GOT3 (cell line): ENCODE results near the gene PRKG1.
"Not testable (repeated sequence)": the region's sequence is repeated elsewhere in the genome, so short reads cannot be mapped to it uniquely, and the experiment has no call there.

ENCODE experiments used
- DNase-seq: peaks from one replicate; lab custom pipeline; 2025; ENCODE audit warnings: mixed read lengths; lab: John Stamatoyannopoulos, UW

PRKG1 gene

DNA sequence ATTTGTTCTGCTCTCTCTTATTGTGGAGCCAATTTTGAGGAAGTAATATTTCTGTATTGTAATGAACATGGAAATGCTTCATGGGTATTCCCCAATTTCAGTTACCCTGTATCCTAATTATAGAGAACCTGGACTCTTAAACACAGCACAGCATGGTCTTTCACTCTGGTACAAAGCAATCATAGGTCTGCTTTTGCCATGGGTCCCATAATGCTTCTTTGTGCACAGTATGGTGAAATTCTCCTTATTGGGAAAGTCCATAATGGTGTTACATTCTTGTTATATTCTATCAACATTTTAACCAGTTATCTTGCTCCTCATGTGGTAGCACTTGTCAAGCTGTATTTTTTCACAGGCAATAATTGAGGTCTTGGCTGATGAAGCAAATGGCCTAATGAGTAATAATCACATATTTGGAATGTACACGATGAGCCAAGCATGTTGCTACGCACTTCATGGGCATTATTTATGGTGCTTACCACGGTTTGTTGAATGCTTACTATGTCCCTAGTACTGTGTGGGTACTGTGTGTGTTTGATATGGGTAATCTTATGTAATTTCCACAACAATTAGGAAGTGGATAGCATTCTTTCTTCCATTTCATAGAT lies 42.9 kb downstream of the PRKG1 start:
- no peak for DNase-seq

DNA sequence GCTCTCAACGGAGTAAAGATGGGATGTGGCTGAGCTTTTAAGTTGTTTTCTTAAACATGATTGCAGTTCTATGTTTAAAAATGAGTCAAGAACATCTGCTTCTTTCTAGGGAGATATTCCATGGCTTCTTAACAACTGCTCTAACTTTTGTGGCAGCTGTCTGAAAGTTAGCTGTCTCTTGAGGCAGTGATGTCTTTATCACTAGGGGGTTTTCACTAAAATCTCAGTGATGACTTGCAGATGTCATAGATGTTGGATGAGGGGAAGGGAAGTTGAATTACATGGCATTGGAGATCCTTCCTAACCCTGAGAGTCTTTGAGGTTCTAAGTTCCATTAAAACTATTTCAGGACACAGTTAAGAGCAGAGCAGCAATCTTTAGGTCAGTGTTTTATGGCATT lies 43.5 kb downstream of the PRKG1 start:
- no peak for DNase-seq

DNA sequence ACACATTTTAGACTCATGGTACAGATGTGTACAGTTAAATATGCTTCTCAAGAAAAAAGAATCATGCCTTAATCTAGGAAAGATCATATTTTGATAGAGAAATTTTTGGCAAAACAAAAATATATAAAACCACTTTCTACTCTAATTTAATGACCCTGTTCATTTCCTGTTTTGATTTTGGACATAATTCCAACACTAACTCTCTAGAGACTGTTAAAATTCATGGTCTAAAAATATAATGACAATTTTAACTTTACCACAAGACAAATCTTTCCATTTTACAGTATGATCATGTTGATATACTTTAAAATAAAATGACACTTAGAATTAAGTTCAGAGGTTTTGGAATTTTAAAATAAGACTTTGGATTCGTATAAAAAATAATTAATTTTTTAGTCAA lies 45.2 kb downstream of the PRKG1 start:
- DNase-seq = no peak

DNA sequence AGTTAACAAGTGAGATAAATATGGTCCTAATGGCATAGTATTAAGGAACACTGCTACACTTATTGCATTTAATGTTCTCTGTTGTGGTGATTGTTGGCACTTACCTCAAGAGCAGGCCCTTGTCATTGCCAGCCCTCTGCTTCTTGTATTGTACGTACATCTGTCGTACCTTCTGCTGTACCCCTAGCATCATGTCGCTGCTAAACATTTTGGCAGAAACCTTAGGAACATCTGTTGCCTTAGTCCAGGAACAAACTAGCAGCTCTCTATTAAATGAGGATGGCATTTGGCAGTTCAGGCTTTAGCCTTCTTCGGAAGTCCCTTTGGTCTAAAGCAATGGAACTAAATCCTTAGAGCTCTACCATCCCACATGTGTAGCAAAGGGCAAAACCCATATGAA lies 47.6 kb downstream of the PRKG1 start:
- no peak for DNase-seq

DNA sequence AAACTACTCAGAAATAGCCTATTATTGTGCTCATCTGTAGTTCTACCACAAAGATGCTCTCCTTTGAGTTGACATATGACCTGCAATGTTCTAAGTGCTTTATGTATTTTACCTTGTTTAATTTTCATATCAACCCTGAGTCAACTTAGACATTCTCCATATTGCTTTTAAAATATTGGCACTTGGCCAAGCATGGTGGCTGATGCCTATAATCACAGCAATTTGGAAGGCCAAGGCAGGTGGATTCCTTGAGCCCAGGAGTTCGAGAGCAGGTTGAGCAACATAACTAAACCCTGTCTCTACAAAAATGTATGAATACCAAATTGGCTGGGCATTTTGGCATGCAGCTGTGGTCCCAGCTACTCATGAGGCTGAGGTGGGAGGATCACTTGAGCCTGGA lies 50.6 kb downstream of the PRKG1 start:
- no peak for DNase-seq

DNA sequence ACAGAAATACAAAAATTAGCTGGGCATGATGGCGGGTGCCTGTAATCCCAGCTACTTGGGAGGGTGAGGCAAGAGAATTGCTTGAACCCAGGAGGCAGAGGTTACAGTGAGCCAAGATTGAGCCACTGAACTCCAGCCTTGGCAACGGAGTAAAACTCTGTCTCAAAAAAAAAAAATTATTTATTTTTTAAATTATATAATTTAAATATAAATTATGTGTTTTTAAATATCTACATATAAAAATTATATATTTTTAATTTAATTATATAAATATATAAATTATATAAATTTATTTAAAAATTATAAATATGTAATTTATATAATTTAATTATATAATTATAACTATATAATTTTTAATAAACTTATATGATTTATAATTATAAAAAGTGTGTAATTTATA lies 51.2 kb downstream of the PRKG1 start:
- no peak for DNase-seq

DNA sequence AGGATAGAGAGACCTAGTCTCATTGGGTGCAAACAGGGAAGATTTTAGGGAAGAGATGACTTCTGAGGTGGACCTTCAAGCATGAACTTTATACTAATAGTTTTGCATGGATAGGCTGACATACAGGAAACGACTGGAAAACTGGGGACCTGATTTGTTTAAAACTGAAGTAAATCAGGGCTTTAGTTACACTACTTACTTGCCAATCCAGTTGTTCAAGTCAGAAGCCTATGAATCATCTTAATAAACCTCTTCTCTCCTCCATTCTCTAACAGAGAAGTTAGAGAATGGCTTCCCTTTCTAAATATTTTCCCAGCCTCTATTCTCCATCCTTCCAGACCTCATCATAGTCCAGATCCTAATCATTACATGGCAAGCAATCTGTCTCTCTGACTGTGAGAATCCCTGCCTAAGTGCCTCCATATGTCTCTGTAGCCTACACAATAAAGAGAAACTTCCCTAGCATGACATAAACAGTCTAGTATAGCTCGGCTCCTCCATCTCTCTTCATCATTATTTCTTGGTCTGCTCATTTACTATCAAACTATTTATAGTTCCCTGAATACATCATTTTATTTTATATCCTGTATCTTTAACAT lies 55.8 kb downstream of the PRKG1 start:
- DNase-seq = no peak

DNA sequence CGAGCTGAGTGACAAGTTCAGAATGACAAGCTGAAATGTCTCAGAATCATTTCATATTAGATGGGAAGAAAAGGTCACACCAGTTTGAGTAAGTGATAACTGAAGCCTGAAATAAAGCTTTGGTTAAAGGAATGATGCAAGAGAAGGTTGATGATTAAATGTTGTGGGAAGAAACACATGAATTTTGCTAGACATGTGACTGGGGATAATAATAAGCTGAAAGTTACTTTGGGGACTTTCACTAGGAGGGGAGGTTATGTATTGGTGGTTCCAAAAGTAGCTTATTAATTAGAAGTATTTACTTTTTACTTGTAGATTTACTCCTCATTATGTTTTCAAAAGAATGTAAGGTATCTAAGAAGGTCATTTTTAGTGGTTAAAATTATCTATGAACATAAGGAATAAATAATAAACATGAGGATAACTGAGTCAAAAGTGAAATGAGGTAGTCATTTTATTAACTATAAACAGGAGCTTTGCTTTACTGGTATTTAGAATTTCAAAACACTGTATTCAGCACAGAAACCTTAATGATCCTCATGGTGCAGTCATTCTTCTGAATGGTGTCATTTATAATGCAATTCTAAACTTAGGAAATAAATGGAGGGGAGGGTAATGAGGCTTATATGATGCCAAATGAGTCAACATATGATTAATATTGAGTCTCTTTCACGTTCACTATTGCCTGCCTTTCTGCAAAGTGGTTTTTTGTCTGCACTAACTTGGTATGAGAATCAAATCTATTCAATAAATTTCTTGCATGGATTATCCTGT lies 63.7 kb downstream of the PRKG1 start:
- DNase-seq = no peak

DNA sequence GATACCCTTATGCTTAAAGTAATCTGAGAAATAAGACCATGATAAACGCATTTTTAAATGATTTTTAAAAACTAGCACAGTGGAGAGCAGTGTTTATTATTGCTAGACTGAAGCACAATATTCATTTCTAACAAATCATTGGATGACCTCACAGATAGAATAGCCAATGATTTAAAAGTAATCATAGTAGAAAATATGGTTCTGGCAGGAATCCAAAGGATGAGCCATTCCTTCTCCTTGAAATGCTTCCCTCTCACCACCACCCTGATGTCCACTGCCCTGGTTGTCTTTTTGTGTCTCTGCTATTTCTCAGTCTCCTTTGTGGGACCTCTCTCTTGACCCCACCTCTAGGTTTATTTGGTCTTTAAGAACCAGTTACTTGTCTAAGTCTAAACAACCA lies 64.9 kb downstream of the PRKG1 start:
- no peak for DNase-seq

DNA sequence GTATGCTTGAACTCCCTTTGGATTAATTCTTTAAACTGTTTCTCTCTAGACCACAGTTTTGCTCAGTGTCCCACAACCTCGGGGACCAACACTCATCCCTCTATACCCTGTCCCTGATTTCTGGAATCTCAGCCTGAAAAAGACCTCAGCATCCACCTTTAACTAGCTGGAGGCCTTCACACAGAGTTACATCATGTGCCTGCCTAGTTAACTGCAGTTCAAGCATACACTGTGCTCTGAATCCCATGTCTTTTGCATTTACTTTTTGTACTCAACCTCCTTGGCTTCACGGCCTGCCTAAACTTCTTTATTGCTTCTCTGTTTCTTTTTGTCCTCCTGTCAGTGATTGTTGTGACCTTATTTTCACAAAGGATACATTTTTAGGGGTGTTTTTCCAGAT lies 66.7 kb downstream of the PRKG1 start:
- DNase-seq = no peak

DNA sequence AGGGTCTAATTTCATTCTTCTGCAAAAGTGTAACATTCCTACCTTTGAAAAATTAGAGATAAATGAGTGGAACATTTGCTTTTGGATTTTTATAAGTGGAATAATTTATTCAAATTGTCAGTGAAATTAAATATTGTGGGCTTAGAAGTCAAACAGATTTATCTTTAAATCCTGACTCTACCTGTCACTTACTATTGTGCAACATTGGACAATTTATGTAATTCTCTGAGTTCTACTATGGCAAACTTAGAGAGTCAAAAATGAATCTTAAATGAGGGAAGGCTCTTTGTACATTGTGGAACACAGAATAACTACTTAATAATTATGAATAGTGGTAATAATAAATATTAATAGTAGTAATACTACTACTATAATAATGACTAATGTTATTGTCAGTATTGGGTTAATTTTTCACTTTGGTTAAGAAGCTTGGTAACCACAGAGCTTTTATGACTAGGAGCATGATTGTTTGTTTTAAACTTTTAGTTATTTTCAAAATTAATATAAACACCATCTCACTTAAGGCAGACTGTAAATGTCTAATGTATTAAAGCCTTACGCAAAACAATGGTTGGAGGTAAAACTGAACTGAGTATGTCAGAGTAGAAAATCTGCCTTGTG lies 70.0 kb downstream of the PRKG1 start:
- no peak for DNase-seq

DNA sequence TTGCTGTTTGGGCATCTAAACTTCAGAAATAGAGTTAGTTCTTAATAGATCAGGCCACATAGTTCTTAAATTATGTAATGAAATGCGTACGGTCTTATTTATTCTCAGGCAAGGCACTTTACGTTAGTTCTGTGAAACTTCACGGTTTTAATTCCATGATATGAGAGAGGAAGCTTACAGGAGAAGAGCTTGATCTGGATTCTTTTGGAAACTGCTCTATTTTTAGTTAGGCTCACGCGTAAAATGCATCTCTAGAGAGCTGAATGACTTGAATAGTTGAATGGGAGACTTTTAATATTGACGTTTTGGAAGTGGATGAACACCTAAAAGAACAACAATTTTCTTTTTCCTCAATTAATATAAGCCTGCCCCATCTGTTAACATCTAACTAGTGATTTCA lies 71.1 kb downstream of the PRKG1 start:
- DNase-seq = no peak

DNA sequence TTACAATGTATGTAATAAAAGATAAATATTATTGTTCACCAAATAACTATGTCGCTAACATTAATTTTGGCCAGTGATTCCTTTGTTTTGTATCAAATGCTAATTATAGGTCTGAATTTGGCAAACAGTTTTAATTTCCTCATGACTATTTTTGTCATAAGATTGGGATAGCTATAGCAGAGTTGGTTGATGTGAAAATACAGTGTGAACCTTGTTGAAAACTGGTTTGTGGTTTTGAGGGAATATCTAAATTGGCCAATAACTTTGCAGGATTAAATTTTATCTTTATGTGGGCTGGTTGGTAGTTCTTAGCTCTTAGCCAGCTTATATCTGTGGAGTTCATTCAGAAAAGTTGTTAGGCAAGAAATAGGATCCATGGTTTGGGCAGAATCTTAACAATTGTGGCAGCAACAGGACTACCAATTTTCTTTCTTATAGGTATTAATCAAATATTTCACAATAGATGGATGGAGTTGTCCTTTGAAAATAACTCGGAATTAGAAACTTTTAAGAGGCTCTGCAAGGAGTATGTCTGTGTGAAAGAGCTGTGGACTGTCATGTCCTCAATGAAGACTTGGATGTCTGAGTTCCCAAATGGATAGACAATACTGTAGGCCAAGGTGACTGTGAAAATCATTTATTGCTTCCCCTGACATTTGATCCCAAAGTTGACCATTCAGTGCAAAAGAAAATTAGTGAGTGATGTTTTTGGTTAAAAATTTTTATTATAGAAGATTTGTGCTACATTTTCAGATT lies 73.5 kb downstream of the PRKG1 start:
- DNase-seq = no peak

DNA sequence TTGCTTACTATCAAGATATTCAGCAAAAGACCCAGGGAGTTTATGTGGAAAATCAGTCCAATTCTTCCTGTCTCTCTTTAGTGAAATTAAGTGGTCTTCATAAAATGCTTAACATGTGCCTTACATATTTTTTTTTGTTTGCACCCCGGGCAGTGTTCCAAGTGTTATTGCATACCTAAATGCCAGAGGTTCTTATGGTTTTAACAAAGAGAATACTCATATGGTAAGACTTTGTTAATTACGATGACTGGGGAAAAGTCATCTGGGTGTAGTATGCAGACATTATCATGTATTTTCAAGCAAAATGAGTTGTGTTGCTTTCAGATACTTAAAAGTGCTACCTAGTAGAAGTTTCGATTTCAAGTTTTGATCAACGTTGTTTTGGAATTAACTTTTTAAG lies 82.6 kb downstream of the PRKG1 start:
- no peak for DNase-seq

DNA sequence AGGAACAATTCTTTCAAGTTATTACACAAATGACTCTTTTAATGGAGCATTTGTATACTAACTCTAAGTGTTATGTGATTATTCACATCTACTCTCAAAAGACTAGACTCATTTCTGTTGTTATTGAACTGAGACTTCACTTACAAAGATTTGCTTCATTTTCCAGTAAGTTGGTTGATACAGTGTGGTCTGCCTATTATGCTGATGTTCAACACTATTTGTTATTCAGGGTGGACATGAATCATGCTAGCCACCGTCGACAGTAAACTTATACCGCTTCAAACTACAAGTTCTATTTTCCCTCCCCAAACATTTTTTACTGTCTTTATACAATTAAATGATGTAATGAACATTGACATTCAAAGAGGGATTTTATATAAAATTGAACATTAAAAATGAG lies 84.5 kb downstream of the PRKG1 start:
- no peak for DNase-seq

DNA sequence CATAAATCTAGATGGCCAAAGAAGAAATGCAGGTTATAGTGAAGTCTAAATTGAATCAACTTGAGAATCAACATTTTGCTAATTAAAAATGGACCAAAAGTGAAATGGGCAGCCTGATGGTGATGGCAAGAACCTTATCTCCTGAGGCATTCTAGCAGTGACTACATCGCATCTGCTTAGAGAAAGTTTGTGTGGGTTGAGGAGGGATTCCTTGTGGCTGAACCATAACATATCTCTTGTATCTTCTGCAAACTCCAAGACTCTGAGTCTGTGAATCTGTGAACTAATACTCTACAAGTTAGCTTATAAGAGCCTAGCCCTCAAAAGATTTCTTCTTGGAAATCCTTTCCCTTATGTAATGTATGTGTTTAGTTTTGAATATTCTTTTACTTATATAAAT lies 85.6 kb downstream of the PRKG1 start:
- no peak for DNase-seq

DNA sequence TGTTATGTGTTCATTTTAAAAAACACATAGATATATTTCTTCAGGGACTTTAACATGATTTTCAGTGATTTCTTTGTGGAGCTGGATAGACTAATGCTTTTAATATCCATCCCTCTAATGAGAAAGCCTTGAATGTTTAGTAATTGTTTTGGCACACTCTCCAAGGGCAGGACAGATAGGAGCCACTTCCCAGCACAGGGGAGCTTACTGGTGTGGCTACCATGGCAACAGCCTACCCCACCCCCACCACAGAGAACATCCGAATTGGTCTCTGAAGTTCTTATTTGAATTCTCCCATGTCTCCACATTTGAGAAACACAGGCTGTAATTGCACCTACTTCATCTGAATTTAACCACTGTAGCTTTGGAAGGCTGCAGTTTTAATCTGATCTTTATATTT lies 87.7 kb downstream of the PRKG1 start:
- DNase-seq = no peak

DNA sequence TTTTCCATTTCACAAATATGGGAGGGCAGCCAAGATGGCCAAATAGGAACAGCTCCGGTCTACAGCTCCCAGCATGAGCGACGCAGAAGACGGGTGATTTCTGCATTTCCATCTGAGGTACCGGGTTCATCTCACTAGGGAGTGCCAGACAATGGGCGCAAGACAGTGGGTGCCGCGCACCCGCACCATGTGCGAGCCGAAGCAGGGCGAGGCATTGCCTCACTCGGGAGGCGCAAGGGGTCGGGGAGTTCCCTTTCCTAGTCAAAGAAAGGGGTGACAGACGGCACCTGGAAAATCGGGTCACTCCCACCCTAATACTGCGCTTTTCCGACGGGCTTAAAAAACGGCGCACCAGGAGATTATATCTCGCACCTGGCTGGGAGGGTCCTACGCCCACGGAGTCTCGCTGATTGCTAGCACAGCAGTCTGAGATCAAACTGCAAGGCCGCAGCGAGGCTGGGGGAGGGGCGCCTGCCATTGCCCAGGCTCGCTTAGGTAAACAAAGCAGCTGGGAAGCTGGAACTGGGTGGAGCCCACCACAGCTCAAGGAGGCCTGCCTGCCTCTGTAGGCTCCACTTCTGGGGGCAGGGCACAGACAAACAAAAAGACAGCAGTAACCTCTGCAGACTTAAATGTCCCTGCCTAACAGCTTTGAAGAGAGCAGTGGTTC lies 89.2 kb downstream of the PRKG1 start:
- DNase-seq = not testable (repeated sequence)

DNA sequence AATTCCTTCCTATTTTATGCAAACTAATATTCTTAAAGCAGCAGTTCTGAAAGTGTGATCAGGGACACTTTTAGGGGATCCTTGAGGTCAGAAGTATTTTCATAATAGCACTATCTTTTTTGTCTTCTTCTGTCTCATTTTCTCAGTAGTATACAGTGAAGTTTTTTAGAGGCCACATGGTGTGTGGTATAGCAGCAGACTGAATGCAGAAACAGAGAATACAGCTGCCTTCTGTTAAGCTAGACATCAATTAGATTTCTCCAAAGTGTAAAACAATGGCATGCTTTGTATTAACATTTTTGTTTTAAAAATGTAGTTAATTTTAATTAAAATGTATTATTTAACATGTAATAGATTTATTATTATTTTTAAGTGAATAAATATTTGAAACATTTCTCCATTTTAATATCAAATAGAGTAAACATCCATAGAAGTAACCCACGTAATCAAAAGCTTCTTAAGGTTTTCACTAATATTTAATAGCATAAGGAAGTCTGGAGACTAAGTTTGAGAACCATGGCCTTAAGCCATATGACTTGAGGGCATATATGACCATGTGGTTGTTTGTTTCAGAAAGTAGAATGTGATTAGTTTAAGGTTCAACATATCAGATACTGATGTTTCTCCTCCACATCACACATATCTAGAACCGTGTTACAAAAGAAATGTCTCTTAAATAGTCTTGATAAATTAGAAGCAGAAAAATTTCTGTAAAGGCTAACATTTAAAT lies 94.0 kb downstream of the PRKG1 start:
- DNase-seq = no peak

DNA sequence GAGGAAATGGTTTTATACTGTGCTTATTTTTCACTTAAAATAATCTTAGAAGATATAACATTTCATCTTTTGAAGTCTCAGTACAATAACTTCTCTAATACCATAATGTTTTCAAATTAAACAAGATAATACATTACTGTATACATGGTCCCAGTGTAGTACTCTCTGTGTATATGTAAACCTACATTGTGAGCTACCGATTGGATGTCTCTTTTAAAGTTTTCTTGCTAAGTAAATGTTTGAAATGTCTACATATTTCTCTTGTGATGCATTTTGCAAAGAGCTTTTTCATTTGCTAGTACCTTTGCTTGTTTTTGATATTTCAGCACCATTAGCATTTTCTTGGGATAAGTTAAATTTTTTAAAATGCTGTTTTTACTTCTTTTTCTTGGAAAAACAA lies 94.8 kb downstream of the PRKG1 start:
- DNase-seq = no peak
